HL-60 (cell line): ENCODE measurements around the gene MEOX1.
"Not testable (repeated sequence)": the region's sequence is repeated elsewhere in the genome, so short reads cannot be mapped to it uniquely, and the experiment has no call there.

Source experiments
- DNase-seq, 2 experiments: peaks; one replicate each; pipeline ENCODE4 v3.0.0-alpha.2; 2010 to 2020; ENCODE audit warnings: low read depth in 1 of 2, low spot score in 1 of 2
- H3K27ac ChIP-seq: fragments of 250-450 bp; sonication (Bioruptor Pico); replicated peaks from 2 replicates; pipeline ENCODE4 v1.5.1; 2020; ENCODE audit warnings: mild to moderate bottlenecking, moderate library complexity
- H3K27me3 ChIP-seq: fragments of 250-450 bp; sonication (Bioruptor Pico); 2 replicates; pipeline ENCODE4 v1.5.1; 2021; ENCODE audit warnings: mild to moderate bottlenecking, moderate library complexity; ENCODE audit not compliant: insufficient read depth, poor library complexity, severe bottlenecking
- H3K4me3 ChIP-seq: replicated peaks from 2 replicates; pipeline ENCODE4 v1.5.1; 2011; ENCODE audit warnings: mild to moderate bottlenecking, control low read depth, low read length; ENCODE audit not compliant: insufficient read depth
- GABPA ChIP-seq: IDR thresholded peaks from 2 replicates; pipeline ENCODE4 v1.6.1; 2012; ENCODE audit warnings: low read depth
- POLR2AphosphoS5 ChIP-seq: IDR thresholded peaks from 2 replicates; pipeline ENCODE4 v1.6.1; 2012; ENCODE audit warnings: low read depth
- SPI1 ChIP-seq: IDR thresholded peaks from 2 replicates; pipeline ENCODE4 v1.6.1; 2012; ENCODE audit warnings: low read depth, mild to moderate bottlenecking, borderline replicate concordance
- TF ChIP-seq, protein P1 (sequence below): IDR thresholded peaks from one replicate; pipeline ENCODE4 v1.5.1; 2011; ENCODE audit warnings: low read length, control low read depth, inconsistent platforms; ENCODE audit not compliant: insufficient read depth
- TF ChIP-seq, protein P2 (sequence below): IDR thresholded peaks from 2 replicates; pipeline ENCODE4 v1.6.1; 2012; ENCODE audit warnings: low read depth; ENCODE audit not compliant: insufficient replicate concordance

MEOX1 gene

GRCh38 chr17:43689131-43689530 is 27.4 kb upstream of the MEOX1 start:
- Histone ChIP-seq H3K4me3 (no peak overlapping the region), H3K27me3 (no peaks in the 10 kb centered on the region), H3K27ac (no peak overlapping the region)
- no peak for DNase-seq
- TF ChIP-seq GABPA (no peak), POLR2AphosphoS5 (no peak), SPI1 (no peak)
- TF ChIP-seq, protein P1, sequence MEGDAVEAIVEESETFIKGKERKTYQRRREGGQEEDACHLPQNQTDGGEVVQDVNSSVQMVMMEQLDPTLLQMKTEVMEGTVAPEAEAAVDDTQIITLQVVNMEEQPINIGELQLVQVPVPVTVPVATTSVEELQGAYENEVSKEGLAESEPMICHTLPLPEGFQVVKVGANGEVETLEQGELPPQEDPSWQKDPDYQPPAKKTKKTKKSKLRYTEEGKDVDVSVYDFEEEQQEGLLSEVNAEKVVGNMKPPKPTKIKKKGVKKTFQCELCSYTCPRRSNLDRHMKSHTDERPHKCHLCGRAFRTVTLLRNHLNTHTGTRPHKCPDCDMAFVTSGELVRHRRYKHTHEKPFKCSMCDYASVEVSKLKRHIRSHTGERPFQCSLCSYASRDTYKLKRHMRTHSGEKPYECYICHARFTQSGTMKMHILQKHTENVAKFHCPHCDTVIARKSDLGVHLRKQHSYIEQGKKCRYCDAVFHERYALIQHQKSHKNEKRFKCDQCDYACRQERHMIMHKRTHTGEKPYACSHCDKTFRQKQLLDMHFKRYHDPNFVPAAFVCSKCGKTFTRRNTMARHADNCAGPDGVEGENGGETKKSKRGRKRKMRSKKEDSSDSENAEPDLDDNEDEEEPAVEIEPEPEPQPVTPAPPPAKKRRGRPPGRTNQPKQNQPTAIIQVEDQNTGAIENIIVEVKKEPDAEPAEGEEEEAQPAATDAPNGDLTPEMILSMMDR, result no peak
- TF ChIP-seq, protein P2, sequence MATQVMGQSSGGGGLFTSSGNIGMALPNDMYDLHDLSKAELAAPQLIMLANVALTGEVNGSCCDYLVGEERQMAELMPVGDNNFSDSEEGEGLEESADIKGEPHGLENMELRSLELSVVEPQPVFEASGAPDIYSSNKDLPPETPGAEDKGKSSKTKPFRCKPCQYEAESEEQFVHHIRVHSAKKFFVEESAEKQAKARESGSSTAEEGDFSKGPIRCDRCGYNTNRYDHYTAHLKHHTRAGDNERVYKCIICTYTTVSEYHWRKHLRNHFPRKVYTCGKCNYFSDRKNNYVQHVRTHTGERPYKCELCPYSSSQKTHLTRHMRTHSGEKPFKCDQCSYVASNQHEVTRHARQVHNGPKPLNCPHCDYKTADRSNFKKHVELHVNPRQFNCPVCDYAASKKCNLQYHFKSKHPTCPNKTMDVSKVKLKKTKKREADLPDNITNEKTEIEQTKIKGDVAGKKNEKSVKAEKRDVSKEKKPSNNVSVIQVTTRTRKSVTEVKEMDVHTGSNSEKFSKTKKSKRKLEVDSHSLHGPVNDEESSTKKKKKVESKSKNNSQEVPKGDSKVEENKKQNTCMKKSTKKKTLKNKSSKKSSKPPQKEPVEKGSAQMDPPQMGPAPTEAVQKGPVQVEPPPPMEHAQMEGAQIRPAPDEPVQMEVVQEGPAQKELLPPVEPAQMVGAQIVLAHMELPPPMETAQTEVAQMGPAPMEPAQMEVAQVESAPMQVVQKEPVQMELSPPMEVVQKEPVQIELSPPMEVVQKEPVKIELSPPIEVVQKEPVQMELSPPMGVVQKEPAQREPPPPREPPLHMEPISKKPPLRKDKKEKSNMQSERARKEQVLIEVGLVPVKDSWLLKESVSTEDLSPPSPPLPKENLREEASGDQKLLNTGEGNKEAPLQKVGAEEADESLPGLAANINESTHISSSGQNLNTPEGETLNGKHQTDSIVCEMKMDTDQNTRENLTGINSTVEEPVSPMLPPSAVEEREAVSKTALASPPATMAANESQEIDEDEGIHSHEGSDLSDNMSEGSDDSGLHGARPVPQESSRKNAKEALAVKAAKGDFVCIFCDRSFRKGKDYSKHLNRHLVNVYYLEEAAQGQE, result no peak

DNA sequence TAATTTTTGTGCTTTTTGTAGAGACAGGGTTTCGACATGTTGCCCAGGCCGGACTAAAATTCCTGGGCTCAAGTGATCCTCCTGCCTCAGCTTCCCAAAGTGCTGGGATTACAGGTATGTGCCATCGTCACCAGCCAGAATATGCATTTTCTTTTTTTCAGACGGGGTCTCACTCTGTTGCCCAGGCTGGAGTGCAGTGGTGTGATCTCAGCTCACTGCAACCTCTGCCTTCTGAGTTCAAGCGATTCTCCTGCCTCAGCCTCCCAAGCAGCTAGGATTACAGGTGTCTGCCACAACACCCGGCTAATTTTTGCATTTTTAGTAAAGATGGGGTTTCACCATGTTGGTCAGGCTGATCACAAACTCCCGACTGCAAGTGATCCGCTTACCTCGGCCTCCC is 25.2 kb upstream of the MEOX1 start:
- not testable (repeated sequence) for H3K4me3 ChIP-seq, H3K27ac ChIP-seq, H3K27me3 ChIP-seq, DNase-seq

GRCh38 chr17:43683928-43684653 is 22.4 kb upstream of the MEOX1 start:
- no peak for TF ChIP-seq GABPA
- TF ChIP-seq, protein P1, result no peak
- TF ChIP-seq, protein P2, result no peak
- TF ChIP-seq SPI1, result no peak
- TF ChIP-seq POLR2AphosphoS5, result no peak
- no peak overlapping the region for H3K27ac ChIP-seq
- peaks cover 3% of the 10 kb centered on the region for H3K27me3 ChIP-seq
- no peak overlapping the region for H3K4me3 ChIP-seq
- DNase-seq, result no peak

- peaks cover 4% of the 10 kb centered on the region for H3K27me3 ChIP-seq
- no peak for DNase-seq
- no peak overlapping the region for H3K4me3 ChIP-seq
- TF ChIP-seq POLR2AphosphoS5 (no peak), SPI1 (no peak), GABPA (no peak)
- TF ChIP-seq, protein P1, result no peak
- TF ChIP-seq, protein P2, result no peak
- H3K27ac ChIP-seq, result no peak overlapping the region
Measured at GRCh38 chr17:43680461-43680860, 18.7 kb upstream of the MEOX1 start.
